Keratinocyte (primary cell): ENCODE results near the gene TEX50. TPM values are rescaled to one million over a fixed set of nuclear protein-coding genes. Genes with fewer than 3 reads are reported as not detected.
"Not testable (repeated sequence)": the region's sequence is repeated elsewhere in the genome, so short reads cannot be mapped to it uniquely, and the experiment has no call there.

Source experiments
- DNase-seq: peaks from one replicate; pipeline ENCODE4 v3.0.0-alpha.2; 2011; ENCODE audit warnings: low read depth, missing footprints, low spot score
- FAIRE-seq: peaks from 2 replicates; lab custom pipeline; 2011; peaks lifted over from hg19 to GRCh38; lab: Jason Lieb, UNC
- H2AFZ ChIP-seq: 2 replicates; pipeline ENCODE4 v1.6.0; 2012; ENCODE audit warnings: low read length, control low read depth, inconsistent platforms; ENCODE audit not compliant: control insufficient read depth
- H3K27ac ChIP-seq: 2 replicates; pipeline ENCODE4 v1.5.1; 2011; ENCODE audit warnings: low read length; ENCODE audit not compliant: control insufficient read depth, insufficient read depth
- H3K27me3 ChIP-seq: 3 replicates; pipeline ENCODE4 v1.6.0; 2011; ENCODE audit warnings: low read length; ENCODE audit not compliant: control insufficient read depth, insufficient read depth; ENCODE audit errors: extremely low read depth
- H3K36me3 ChIP-seq, 2 experiments: 2 replicates in 1 of 2; 3 replicates in 1 of 2; pipeline ENCODE4 v1.5.1; 2011; ENCODE audit warnings: low read length in 2 of 2, mild to moderate bottlenecking in 1 of 2; ENCODE audit not compliant: control insufficient read depth in 2 of 2, insufficient read depth in 2 of 2; ENCODE audit errors: extremely low read depth in 1 of 2
- H3K4me1 ChIP-seq: 3 replicates; pipeline ENCODE4 v1.5.1; 2011; ENCODE audit warnings: low read length; ENCODE audit not compliant: control insufficient read depth, insufficient read depth; ENCODE audit errors: extremely low read depth
- H3K4me2 ChIP-seq: 3 replicates; pipeline ENCODE4 v1.6.0; 2011; ENCODE audit warnings: low read depth, low read length; ENCODE audit not compliant: control insufficient read depth, insufficient read depth; ENCODE audit errors: extremely low read depth
- H3K4me3 ChIP-seq, 3 experiments: fragments of 200-600 bp in 1 of 3; sonication (generic) in 1 of 3; 2 replicates in 2 of 3; 3 replicates in 1 of 3; pipeline ENCODE4 v1.5.1; 2011 to 2016; ENCODE audit warnings: low read length in 3 of 3, mild to moderate bottlenecking in 3 of 3, control low read depth in 2 of 3, inconsistent platforms in 1 of 3, low read depth in 1 of 3, mixed read lengths in 1 of 3, mixed run types in 1 of 3, moderate library complexity in 1 of 3; ENCODE audit not compliant: control insufficient read depth in 2 of 3, insufficient read depth in 2 of 3; ENCODE audit errors: extremely low read depth in 1 of 3
- H3K79me2 ChIP-seq: 2 replicates; pipeline ENCODE4 v1.6.0; 2012; ENCODE audit warnings: low read length; ENCODE audit not compliant: control insufficient read depth, insufficient read depth
- H3K9ac ChIP-seq: 3 replicates; pipeline ENCODE4 v1.6.0; 2011; ENCODE audit warnings: low read length; ENCODE audit not compliant: control insufficient read depth, insufficient read depth; ENCODE audit errors: extremely low read depth
- H3K9me1 ChIP-seq: 3 replicates; pipeline ENCODE4 v1.6.0; 2011; ENCODE audit warnings: low read length; ENCODE audit not compliant: control insufficient read depth, insufficient read depth; ENCODE audit errors: extremely low read depth
- H3K9me3 ChIP-seq: 2 replicates; pipeline ENCODE4 v1.5.1; 2012; ENCODE audit warnings: low read depth, low read length; ENCODE audit not compliant: control insufficient read depth
- H4K20me1 ChIP-seq: 3 replicates; pipeline ENCODE4 v1.6.0; 2011; ENCODE audit warnings: low read length; ENCODE audit not compliant: control insufficient read depth, insufficient read depth; ENCODE audit errors: extremely low read depth
- EZH2 ChIP-seq: IDR thresholded peaks from one replicate; pipeline ENCODE4 v1.6.1; 2012; ENCODE audit warnings: inconsistent platforms, mild to moderate bottlenecking, low read length, moderate library complexity
- dilution Hi-C: fragments of 300-500 bp; cut with MboI; formaldehyde crosslinking; loops from one replicate; pipeline ENCODE4 v1.7.0; 2020; ENCODE audit warnings: low sequenced_read_pairs; ENCODE audit not compliant: extremely low pct_ligation_motif_present
- polyA plus RNA-seq, 5 experiments: library from polyadenylated mRNA; depleted of rRNA in 3 of 5; stranded (reverse) in 3 of 5; stranded (forward) in 1 of 5; unstranded in 1 of 5; fragments of >200 nt; gene quantifications; 1 replicate in 1 of 5; 2 replicates in 3 of 5; 3 replicates in 1 of 5; pipeline versions ENCODE4 v1.2.1 to v1.2.3, GENCODE V29; 2011 to 2012; ENCODE audit warnings: missing spikeins in 2 of 5, low read depth in 1 of 5, low replicate concordance in 1 of 5
- TF ChIP-seq, protein P1 (sequence below), 3 experiments: IDR thresholded peaks in 1 of 3; conservative IDR thresholded peaks in 1 of 3; optimal IDR thresholded peaks in 1 of 3; 2 replicates in 2 of 3; 3 replicates in 1 of 3; pipeline versions ENCODE3 to v1.5.1; 2011; ENCODE audit warnings: low read length in 3 of 3, mild to moderate bottlenecking in 3 of 3, moderate library complexity in 2 of 3, control low read depth in 1 of 3, inconsistent platforms in 1 of 3; ENCODE audit not compliant: insufficient read depth in 2 of 3; ENCODE audit errors: extremely low read depth in 1 of 3

TEX50 gene
- polyA plus RNA-seq, 1 donor (not counting 4 experiments of a cell fraction or from before 2014, with no cell fraction given): not detected

- dilution Hi-C loops: no loop called here
- H3K9me1 ChIP-seq: no peaks in the 10 kb centered on the region
- no peaks in the 10 kb centered on the region for H3K36me3 ChIP-seq
- H3K9ac ChIP-seq: no peak overlapping the region
- TF ChIP-seq, protein P1, sequence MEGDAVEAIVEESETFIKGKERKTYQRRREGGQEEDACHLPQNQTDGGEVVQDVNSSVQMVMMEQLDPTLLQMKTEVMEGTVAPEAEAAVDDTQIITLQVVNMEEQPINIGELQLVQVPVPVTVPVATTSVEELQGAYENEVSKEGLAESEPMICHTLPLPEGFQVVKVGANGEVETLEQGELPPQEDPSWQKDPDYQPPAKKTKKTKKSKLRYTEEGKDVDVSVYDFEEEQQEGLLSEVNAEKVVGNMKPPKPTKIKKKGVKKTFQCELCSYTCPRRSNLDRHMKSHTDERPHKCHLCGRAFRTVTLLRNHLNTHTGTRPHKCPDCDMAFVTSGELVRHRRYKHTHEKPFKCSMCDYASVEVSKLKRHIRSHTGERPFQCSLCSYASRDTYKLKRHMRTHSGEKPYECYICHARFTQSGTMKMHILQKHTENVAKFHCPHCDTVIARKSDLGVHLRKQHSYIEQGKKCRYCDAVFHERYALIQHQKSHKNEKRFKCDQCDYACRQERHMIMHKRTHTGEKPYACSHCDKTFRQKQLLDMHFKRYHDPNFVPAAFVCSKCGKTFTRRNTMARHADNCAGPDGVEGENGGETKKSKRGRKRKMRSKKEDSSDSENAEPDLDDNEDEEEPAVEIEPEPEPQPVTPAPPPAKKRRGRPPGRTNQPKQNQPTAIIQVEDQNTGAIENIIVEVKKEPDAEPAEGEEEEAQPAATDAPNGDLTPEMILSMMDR (optimal IDR thresholded peaks at IDR 0.05 in 1 of 3, IDR thresholded peaks at IDR 0.05 in 1 of 3, conservative IDR thresholded peaks at IDR 0.05 in 1 of 3; ENCODE audit: extremely low read depth in 1 of 3, insufficient read depth in 2 of 3, low read length in 3 of 3): no peak
- TF ChIP-seq EZH2: no peak
- no peaks in the 10 kb centered on the region for H3K9me3 ChIP-seq
- DNase-seq (no peak), FAIRE-seq (peak; percentile 23)
- no peak overlapping the region for H3K4me3 ChIP-seq
- H3K27me3 ChIP-seq: no peaks in the 10 kb centered on the region
- H3K27ac ChIP-seq: no peak overlapping the region
- H4K20me1 ChIP-seq: no peaks in the 10 kb centered on the region
- H2AFZ ChIP-seq: no peak overlapping the region
- no peaks in the 10 kb centered on the region for H3K4me1 ChIP-seq
- H3K4me2 ChIP-seq: no peak overlapping the region
- H3K79me2 ChIP-seq: no peaks in the 10 kb centered on the region
These were observed 6.2 kb upstream of the TEX50 start for GRCh38 chr1:173628888-173629287.

DNA sequence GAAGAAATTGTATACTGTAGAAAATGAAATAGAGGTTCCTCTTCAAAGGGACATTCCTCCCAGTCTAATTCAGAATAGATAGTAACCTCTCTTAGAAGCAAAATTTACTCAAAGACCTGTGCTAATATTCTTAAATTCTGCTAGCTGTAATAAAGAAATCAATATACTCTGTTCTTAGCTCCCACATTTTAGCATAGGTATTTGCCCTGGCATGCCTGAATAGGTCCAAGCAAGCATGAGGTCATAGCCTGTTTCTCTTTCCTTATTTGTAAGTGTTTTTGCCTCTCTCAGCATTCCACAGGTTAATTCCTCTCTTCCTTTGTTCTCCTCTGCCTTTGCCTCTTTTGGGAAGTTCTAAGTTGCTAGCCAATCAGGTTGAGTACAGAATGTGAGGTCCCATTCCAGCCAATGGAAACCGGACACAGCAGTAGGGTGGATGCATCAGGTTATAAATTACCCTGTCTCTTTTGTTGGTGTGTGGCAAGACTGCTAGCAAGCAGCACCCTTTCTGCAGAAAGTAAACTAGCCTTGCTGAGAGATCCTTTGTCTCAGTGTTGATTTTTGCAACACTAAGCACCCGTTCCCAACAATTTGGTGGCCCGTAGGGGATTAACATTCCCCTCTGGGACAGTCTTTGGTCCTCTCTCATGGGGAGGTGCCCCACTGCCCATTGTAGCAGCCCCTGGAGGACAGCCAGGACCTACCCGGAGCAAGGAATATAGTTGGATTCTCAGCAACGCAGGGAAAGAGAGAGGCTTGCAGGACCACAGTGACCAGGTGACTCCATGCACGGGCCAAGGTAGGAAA lies 2.3 kb downstream of the TEX50 start:
- H3K4me2 ChIP-seq, DNase-seq, H3K79me2 ChIP-seq, H3K4me3 ChIP-seq, H2AFZ ChIP-seq, H3K4me1 ChIP-seq, H3K27me3 ChIP-seq, H3K9ac ChIP-seq, dilution Hi-C loops, H3K27ac ChIP-seq, H4K20me1 ChIP-seq, H3K36me3 ChIP-seq, H3K9me1 ChIP-seq: not testable (repeated sequence)
- H3K9me3 ChIP-seq: peaks cover 17% of the 10 kb centered on the region
- peak; percentile 36 for FAIRE-seq
